H1 (cell line): ENCODE data around the gene RAD9A. TPM values are rescaled to one million over a fixed set of nuclear protein-coding genes. Genes with fewer than 3 reads are reported as not detected.

Experiments
- CTCF ChIA-PET: fragments of 300-600 bp; sonication (Branson Sonifier 250); formaldehyde crosslinking; loops from one replicate; lab custom pipeline; 2021; ENCODE audit not compliant: partially characterized antibody; lab: Charles Lee
- POLR2A ChIA-PET: fragments of 300-600 bp; sonication (Branson Sonifier 250); formaldehyde crosslinking; loops from one replicate; lab custom pipeline; 2021; ENCODE audit warnings: inconsistent platforms; ENCODE audit not compliant: partially characterized antibody; lab: Charles Lee
- DNase-seq, 2 experiments: peaks; one replicate each; pipeline versions ENCODE4 v3.0.0 to v3.0.0-alpha.2; 2010 to 2022; ENCODE audit warnings: low spot score in 2 of 2, low read depth in 1 of 2, mixed read lengths in 1 of 2
- FAIRE-seq: peaks from 2 replicates; lab custom pipeline; 2011; peaks lifted over from hg19 to GRCh38; lab: Jason Lieb, UNC
- H2AFZ ChIP-seq: 2 replicates; pipeline ENCODE4 v1.8.1; 2012; ENCODE audit warnings: low read length, inconsistent platforms
- H2AK5ac ChIP-seq: 2 replicates; pipeline ENCODE4 v1.6.1; 2013; ENCODE audit warnings: low read depth, low read length
- H2BK120ac ChIP-seq: replicated peaks from 2 replicates; pipeline ENCODE3; 2013; ENCODE audit warnings: low read depth, low read length, inconsistent platforms
- H2BK12ac ChIP-seq: 2 replicates; pipeline ENCODE4 v1.6.1; 2013; ENCODE audit warnings: low read depth, low read length
- H2BK15ac ChIP-seq: 2 replicates; pipeline ENCODE4 v1.6.1; 2013; ENCODE audit warnings: low read length
- H2BK20ac ChIP-seq: 2 replicates; pipeline ENCODE4 v1.6.1; 2013; ENCODE audit warnings: low read length
- H2BK5ac ChIP-seq: 2 replicates; pipeline ENCODE4 v1.6.1; 2013; ENCODE audit warnings: low read depth, low read length
- H3K14ac ChIP-seq: 2 replicates; pipeline ENCODE4 v1.6.1; 2013; ENCODE audit warnings: inconsistent platforms; ENCODE audit not compliant: insufficient read length
- H3K18ac ChIP-seq: 2 replicates; pipeline ENCODE4 v1.6.1; 2013; ENCODE audit warnings: low read length; ENCODE audit errors: extremely low read depth
- H3K23ac ChIP-seq: 2 replicates; pipeline ENCODE4 v1.6.1; 2013; ENCODE audit warnings: inconsistent platforms; ENCODE audit not compliant: insufficient read length
- H3K23me2 ChIP-seq: 2 replicates; pipeline ENCODE4 v1.6.1; 2013; ENCODE audit warnings: low read depth, low read length
- H3K27ac ChIP-seq: 2 replicates; pipeline ENCODE4 v1.6.1; 2011; ENCODE audit warnings: low read depth, low read length, inconsistent platforms
- H3K27me3 ChIP-seq, 4 experiments: replicated peaks in 1 of 4; 1 replicate in 1 of 4; 2 replicates in 3 of 4; pipeline versions ENCODE4 v1.6.1 to v1.8.1; 2011 to 2013; ENCODE audit warnings: low read length in 3 of 4, mild to moderate bottlenecking in 3 of 4, inconsistent platforms in 2 of 4, mixed read lengths in 2 of 4, moderate library complexity in 1 of 4; ENCODE audit not compliant: control insufficient read depth in 3 of 4, insufficient read depth in 3 of 4; ENCODE audit errors: extremely low read depth in 1 of 4
- H3K36me3 ChIP-seq, 4 experiments: 2 replicates each; pipeline versions ENCODE4 v1.6.1 to v1.8.1; 2011 to 2013; ENCODE audit warnings: mild to moderate bottlenecking in 4 of 4, low read length in 3 of 4, moderate library complexity in 2 of 4, control low read depth in 1 of 4, inconsistent platforms in 1 of 4; ENCODE audit not compliant: insufficient read depth in 4 of 4, control insufficient read depth in 2 of 4
- H3K4ac ChIP-seq: replicated peaks from 2 replicates; pipeline ENCODE3; 2013; ENCODE audit warnings: low read length, low read depth, mixed read lengths, inconsistent platforms; ENCODE audit not compliant: insufficient read length
- H3K4me1 ChIP-seq, 4 experiments: replicated peaks in 1 of 4; 1 replicate in 1 of 4; 2 replicates in 3 of 4; pipeline versions ENCODE4 v1.6.1 to v1.8.1; 2011 to 2013; ENCODE audit warnings: low read length in 3 of 4, inconsistent platforms in 2 of 4, mixed read lengths in 1 of 4; ENCODE audit not compliant: insufficient read depth in 4 of 4, control insufficient read depth in 3 of 4
- H3K4me2 ChIP-seq, 2 experiments: 2 replicates each; pipeline versions ENCODE4 v1.6.1 to v1.8.1; 2011 to 2013; ENCODE audit warnings: low read depth in 2 of 2, low read length in 2 of 2, control low read depth in 1 of 2, inconsistent platforms in 1 of 2, mild to moderate bottlenecking in 1 of 2; ENCODE audit not compliant: insufficient read depth in 1 of 2
- H3K4me3 ChIP-seq, 4 experiments: fragments of 200-600, 300-600 bp in 1 of 4; sonication (generic), shearing (Covaris generic), sonication (Bioruptor Twin) in 1 of 4; 2 replicates each; pipeline versions ENCODE4 v1.5.1 to v1.8.1; 2011 to 2016; ENCODE audit warnings: low read length in 4 of 4, low read depth in 3 of 4, control low read depth in 2 of 4, inconsistent platforms in 2 of 4, mild to moderate bottlenecking in 2 of 4, mixed read lengths in 1 of 4, moderate library complexity in 1 of 4; ENCODE audit not compliant: insufficient read depth in 2 of 4; ENCODE audit errors: extremely low read depth in 1 of 4
- H3K56ac ChIP-seq: replicated peaks from 2 replicates; pipeline ENCODE3; 2013; ENCODE audit warnings: low read depth, mild to moderate bottlenecking, mixed read lengths, low read length, inconsistent platforms; ENCODE audit not compliant: insufficient read length
- H3K79me1 ChIP-seq: 2 replicates; pipeline ENCODE4 v1.6.1; 2013; ENCODE audit warnings: low read depth, low read length, control low read depth
- H3K79me2 ChIP-seq, 2 experiments: 2 replicates each; pipeline versions ENCODE4 v1.6.1 to v1.8.1; 2012 to 2013; ENCODE audit warnings: low read length in 2 of 2, mild to moderate bottlenecking in 2 of 2, inconsistent platforms in 1 of 2; ENCODE audit not compliant: insufficient read depth in 2 of 2, control insufficient read depth in 1 of 2
- H3K9ac ChIP-seq, 4 experiments: replicated peaks in 1 of 4; 1 replicate in 1 of 4; 2 replicates in 3 of 4; pipeline versions ENCODE4 v1.6.1 to v1.8.1; 2011 to 2013; ENCODE audit warnings: low read depth in 3 of 4, low read length in 3 of 4, control low read depth in 2 of 4, mild to moderate bottlenecking in 2 of 4, moderate library complexity in 2 of 4, inconsistent platforms in 1 of 4; ENCODE audit errors: extremely low read depth in 1 of 4
- H3K9me3 ChIP-seq, 2 experiments: 2 replicates each; pipeline versions ENCODE4 v1.6.1 to v1.8.1; 2012 to 2013; ENCODE audit warnings: mild to moderate bottlenecking in 2 of 2, moderate library complexity in 2 of 2, control low read depth in 1 of 2, inconsistent platforms in 1 of 2, low read depth in 1 of 2, low read length in 1 of 2, mixed read lengths in 1 of 2; ENCODE audit not compliant: insufficient read depth in 2 of 2
- H4K20me1 ChIP-seq, 2 experiments: replicated peaks in 1 of 2; 2 replicates each; pipeline versions ENCODE3 to v1.8.1; 2011 to 2013; ENCODE audit warnings: inconsistent platforms in 2 of 2, low read length in 2 of 2, mild to moderate bottlenecking in 1 of 2; ENCODE audit not compliant: insufficient read depth in 2 of 2, control insufficient read depth in 1 of 2
- H4K5ac ChIP-seq: 2 replicates; pipeline ENCODE4 v1.6.1; 2013; ENCODE audit warnings: low read length, low read depth, mixed read lengths, inconsistent platforms; ENCODE audit not compliant: insufficient read length
- H4K8ac ChIP-seq: 2 replicates; pipeline ENCODE4 v1.8.0; 2013; ENCODE audit warnings: mild to moderate bottlenecking, moderate library complexity, low read length, inconsistent platforms; ENCODE audit not compliant: insufficient read depth; ENCODE audit errors: extremely low read depth
- H4K91ac ChIP-seq: replicated peaks from 2 replicates; pipeline ENCODE3; 2013; ENCODE audit warnings: low read length, mixed read lengths, inconsistent platforms; ENCODE audit not compliant: insufficient read length
- CBX5 ChIP-seq: fragments of 300-800, 300-1000 bp; sonication (generic); IDR thresholded peaks from 2 replicates; pipeline ENCODE4 v1.7.1; 2016; ENCODE audit warnings: antibody characterized with exemption, low read length, low read depth
- CREB1 ChIP-seq: IDR thresholded peaks from 2 replicates; pipeline ENCODE4 v1.6.1; 2012; ENCODE audit warnings: inconsistent platforms
- FOSL1 ChIP-seq: IDR thresholded peaks from 2 replicates; pipeline ENCODE4 v1.6.1; 2011; ENCODE audit warnings: mild to moderate bottlenecking, low read depth, low read length, moderate library complexity; ENCODE audit not compliant: insufficient read depth
- GTF2F1 ChIP-seq: IDR thresholded peaks from 2 replicates; pipeline ENCODE4 v1.6.1; 2012; ENCODE audit warnings: low read depth, low read length, improper control_type of control experiment, borderline replicate concordance
- JUN ChIP-seq: IDR thresholded peaks from 2 replicates; pipeline ENCODE4 v1.6.1; 2011; ENCODE audit warnings: low read depth, mild to moderate bottlenecking, improper control_type of control experiment, low read length
- KDM5A ChIP-seq: fragments of 200-600 bp; IDR thresholded peaks from 2 replicates; pipeline ENCODE4 v1.7.1; 2012; ENCODE audit warnings: mild to moderate bottlenecking, low read length, inconsistent platforms, mixed read lengths
- MAFK ChIP-seq: IDR thresholded peaks from 2 replicates; pipeline ENCODE4 v1.6.1; 2012; ENCODE audit warnings: low read depth, mild to moderate bottlenecking, improper control_type of control experiment, low read length
- RXRA ChIP-seq: IDR thresholded peaks from 2 replicates; pipeline ENCODE4 v1.6.1; 2011; ENCODE audit warnings: low read depth, mild to moderate bottlenecking, low read length, moderate library complexity; ENCODE audit not compliant: insufficient read depth
- SIRT6 ChIP-seq: IDR thresholded peaks from one replicate; pipeline ENCODE4 v1.7.1; 2012; ENCODE audit warnings: low read length, inconsistent platforms
- SIX5 ChIP-seq: IDR thresholded peaks from 2 replicates; pipeline ENCODE4 v1.6.1; 2011; ENCODE audit warnings: mild to moderate bottlenecking, low read depth, low read length
- SRF ChIP-seq: IDR thresholded peaks from 2 replicates; pipeline ENCODE4 v1.6.1; 2011; ENCODE audit warnings: mild to moderate bottlenecking, low read depth, low read length, moderate library complexity
- WGBS, 2 experiments: shearing (Covaris generic) in 1 of 2; methylation state at CpG; one replicate each; pipeline versions ENCODE4 v1.1.6 to v1.1.7; 2013 to 2015; ENCODE audit warnings: low lambda C conversion rate in 2 of 2, mixed read lengths in 2 of 2, inconsistent platforms in 1 of 2, low coverage in 1 of 2, missing lambda C conversion rate in 1 of 2; ENCODE audit not compliant: insufficient replicate concordance in 2 of 2, insufficient coverage in 1 of 2, insufficient read length in 1 of 2; ENCODE audit errors: extremely low coverage in 1 of 2, missing lambda C conversion rate in 1 of 2; 5-methylcytosine and 5-hydroxymethylcytosine counted together
- polyA plus RNA-seq, 7 experiments: library from polyadenylated mRNA; depleted of rRNA in 3 of 7; stranded (reverse) in 5 of 7; unstranded in 2 of 7; fragments of >200 nt in 5 of 7; fragments of 200-250 nt in 2 of 7; gene quantifications; 1 replicate in 5 of 7; 2 replicates in 1 of 7; 4 replicates in 1 of 7; pipeline versions ENCODE4 v1.2.1 to v1.2.3, GENCODE V29; 2011 to 2013; ENCODE audit warnings: missing spikeins in 2 of 7, mixed read lengths in 2 of 7
- total RNA-seq: library from RNA; stranded (reverse); fragmentation: NEBNext Ultra II Directional; extraction: Animal tissue kit (Norgen Biotek cat#: 25700); gene quantifications from 2 replicates; pipeline ENCODE4 v1.2.1, GENCODE V29; 2021
- TF ChIP-seq, protein P1 (sequence below): IDR thresholded peaks from 2 replicates; pipeline ENCODE4 v1.6.1; 2012; ENCODE audit warnings: inconsistent platforms

The RAD9A gene
- total and polyA plus RNA-seq, 2 of the 8 experiments (the other 6 are each of a cell fraction or from before 2014, with no cell fraction given): 22.2 to 25.5 TPM

DNA sequence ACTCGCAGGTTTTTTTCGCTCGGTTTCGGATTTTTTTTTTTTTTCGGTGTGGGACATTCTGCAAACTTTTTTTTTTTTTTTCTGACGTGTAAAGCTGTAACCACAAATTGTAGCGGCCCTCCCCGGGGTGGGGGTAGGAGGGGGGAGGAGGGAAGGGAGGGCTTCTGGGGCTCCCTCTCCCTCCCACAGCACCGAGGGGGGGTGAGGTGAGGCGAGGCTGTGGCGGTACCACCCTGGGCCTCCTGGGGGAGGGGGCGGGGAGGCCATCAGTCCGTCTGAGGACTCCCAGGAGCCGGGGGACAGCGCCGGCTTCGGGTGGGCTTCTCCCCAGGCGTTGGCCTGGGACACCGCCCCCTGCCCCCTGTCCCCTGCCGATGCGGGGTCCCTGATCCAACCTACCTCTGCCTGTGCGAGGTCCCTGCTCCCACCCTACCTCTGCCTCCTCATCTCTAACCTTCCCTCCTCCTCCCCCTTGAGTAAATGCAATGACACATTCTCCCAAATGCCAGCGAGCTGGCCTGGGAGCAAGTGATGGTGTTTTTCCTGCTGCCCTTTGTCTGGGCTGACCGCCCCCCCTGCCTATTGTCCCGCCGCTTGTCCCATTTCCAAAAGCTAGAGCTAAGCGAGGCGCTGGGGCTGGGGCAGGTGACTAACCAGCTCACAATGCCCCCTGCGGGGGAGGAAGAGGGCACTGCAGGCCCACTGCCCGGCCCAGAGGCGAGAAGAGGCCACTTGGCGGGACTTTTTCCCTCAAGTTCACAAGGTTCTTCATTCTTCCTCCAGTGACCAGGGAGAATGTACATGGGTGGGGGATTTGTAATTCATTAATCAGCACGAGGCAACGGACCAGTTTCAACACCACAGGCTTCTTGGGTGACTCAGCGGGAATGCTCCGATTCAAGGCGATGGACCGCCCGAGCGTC, 17.9 kb upstream of the RAD9A start:
- Histone ChIP-seq H3K27ac (no peak overlapping the region), H3K23me2 (peaks cover 25% of the 10 kb centered on the region; the same call in 1 of the 2 replicates), H3K79me2 (no peaks in the 10 kb centered on the region), H3K56ac (no peak overlapping the region), H4K8ac (no peak overlapping the region; the same call in 1 of the 2 replicates), H2BK20ac (no peak overlapping the region), H3K79me1 (no peaks in the 10 kb centered on the region), H3K4me1 (peaks cover 0 to 43% (median 37%) of the 10 kb centered on the region in 4 experiments; a peak in 6 of 7 replicates), H3K4ac (peak overlapping the region; percentile 4), H3K23ac (no peak overlapping the region), H2BK12ac (peak overlapping the region; percentile 50; the same call in 1 of the 2 replicates), H3K36me3 (no peaks in the 10 kb centered on the region), H2BK120ac (no peak overlapping the region), H3K18ac (peak overlapping the region; percentile 87), H2BK15ac (0 out of 2 replicates have a peak overlapping the region, but pooled peaks have one; percentile 61), H3K27me3 (peaks cover 7 to 69% (median 57%) of the 10 kb centered on the region in 4 experiments), H3K9ac (no peak overlapping the region), H2AFZ (no peak overlapping the region), H3K9me3 (no peaks in the 10 kb centered on the region), H4K5ac (no peak overlapping the region), H4K20me1 (peaks cover 0 to 5% of the 10 kb centered on the region in 2 experiments), H3K14ac (no peak overlapping the region), H3K4me3 (peak overlapping the region; percentile 46 to 77 (median 54)), H4K91ac (no peak overlapping the region), H2BK5ac (peak overlapping the region; percentile 71; the same call in 1 of the 2 replicates), H2AK5ac (no peak overlapping the region), H3K4me2 (peak overlapping the region; percentile 87 to 96)
- POLR2A ChIA-PET: interaction anchor here (0.9 to 1.8 kb wide), 6 partner anchors 8 to 21 kb away, joined by 3 to 5 read pairs (median 4); partner anchors contain the start of gene POLD4
- DNase-seq (peak; percentile 78 to 79), FAIRE-seq (no peak)
- 1% methylated on average over 26 of the region's 40 CpGs; no CpG with 5 or more reads in 1 of the 2 experiments for WGBS, 2 experiments
- CTCF ChIA-PET: interaction anchor here (0.9 to 34.8 kb wide), 7 partner anchors 8 to 255 kb away, joined by 3 to 1305 read pairs (median 7); partner anchors contain the start of genes POLD4 and RAD9A
- TF ChIP-seq, protein P1, sequence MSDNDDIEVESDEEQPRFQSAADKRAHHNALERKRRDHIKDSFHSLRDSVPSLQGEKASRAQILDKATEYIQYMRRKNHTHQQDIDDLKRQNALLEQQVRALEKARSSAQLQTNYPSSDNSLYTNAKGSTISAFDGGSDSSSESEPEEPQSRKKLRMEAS: no peak
- no peak for TF ChIP-seq JUN
- no peak for TF ChIP-seq GTF2F1
- no peak for TF ChIP-seq FOSL1
- no peak for TF ChIP-seq SRF
- TF ChIP-seq MAFK: no peak; the same call in 1 of the 2 replicates
- TF ChIP-seq CREB1: no peak
- TF ChIP-seq SIRT6: no peak
- no peak for TF ChIP-seq RXRA
- TF ChIP-seq SIX5: no peak
- TF ChIP-seq CBX5: no peak
- TF ChIP-seq KDM5A: no peak
